Transverse colon (tissue), 3 donors: ENCODE data around the gene LRRC47.

ENCODE experiments used
- CTCF ChIP-seq, 5 experiments: fragments of 200-600 bp in 3 of 5; fragments of 450-650 bp in 2 of 5; sonication (generic) in 3 of 5; IDR thresholded peaks; 1 replicate in 2 of 5; 2 replicates in 3 of 5; pipeline ENCODE4 v1.5.1; 2016 to 2017; ENCODE audit warnings: antibody characterized with exemption in 5 of 5, inconsistent platforms in 3 of 5, mild to moderate bottlenecking in 2 of 5, moderate library complexity in 1 of 5
- POLR2A ChIP-seq: fragments of 450-650 bp; IDR thresholded peaks from one replicate; pipeline ENCODE4 v1.6.1; 2016; ENCODE audit warnings: antibody characterized with exemption, mild to moderate bottlenecking, moderate library complexity

DNA sequence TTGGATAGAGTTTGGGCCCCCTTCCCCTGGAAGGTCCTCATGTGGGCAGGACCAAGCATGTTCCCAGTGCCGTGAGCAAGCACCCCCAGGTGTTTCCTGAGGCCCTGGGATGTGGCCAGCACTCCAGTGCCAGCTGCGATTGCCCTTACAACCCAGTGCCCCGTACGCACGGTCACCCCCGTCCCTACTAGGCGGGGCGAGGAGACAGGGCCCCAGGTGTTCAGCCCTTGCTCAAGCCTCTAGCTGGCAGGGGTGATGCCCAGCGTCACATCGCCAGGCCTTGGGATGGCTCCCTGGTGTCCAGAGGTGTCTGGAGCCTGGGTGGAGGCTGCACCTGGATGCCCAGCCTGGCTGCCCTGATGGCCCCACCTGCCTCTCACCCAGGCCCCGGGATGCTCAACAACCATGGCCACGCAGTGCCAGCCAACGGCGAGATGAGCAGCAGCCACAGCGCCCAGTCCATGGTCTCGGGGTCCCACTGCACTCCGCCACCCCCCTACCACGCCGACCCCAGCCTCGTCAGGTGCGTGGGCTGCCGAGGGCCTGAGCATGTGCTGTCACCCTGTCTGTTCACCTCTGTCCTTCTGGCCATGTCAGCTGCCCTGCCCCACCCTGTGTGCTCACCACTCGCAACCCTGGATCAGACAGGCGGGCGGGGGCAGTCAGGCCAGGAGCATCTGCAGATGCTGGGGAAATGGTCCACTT is 65.6 kb downstream of the LRRC47 start:
- TF ChIP-seq CTCF (IDR thresholded peaks at IDR 0.05): no peak
- TF ChIP-seq POLR2A: no peak
